C4-2B (cell line): ENCODE measurements around the gene GLT1D1.

Experiments
- CTCF ChIP-seq: fragments of 450-650 bp; conservative IDR thresholded peaks from 2 replicates; pipeline ENCODE4 v1.5.1; 2017; ENCODE audit warnings: mild to moderate bottlenecking
- ZFX ChIP-seq: fragments of 450-650 bp; IDR thresholded peaks from 2 replicates; pipeline ENCODE4 v1.6.1; 2017

GRCh38 chr12:128905003-128905544, 51.8 kb downstream of the GLT1D1 start:
- TF ChIP-seq CTCF (no peak), ZFX (no peak)
